Activated B cell treated with CpG ODN at 0.5 μM for 24 hours (primary cell): ENCODE results near the gene ABCC5. TPM values are rescaled to one million over a fixed set of nuclear protein-coding genes. Genes with fewer than 3 reads are reported as not detected.

Experiments
- ATAC-seq: fragments of 200-7000 bp; cut with Tn5 transposase; one replicate; pipeline ENCODE4 v1.10.0; 2021; ENCODE audit warnings: low read depth, mild to moderate bottlenecking, moderate library complexity
- CTCF ChIA-PET: fragments of 350-600 bp; sonication (Branson Sonifier 250); formaldehyde crosslinking; loops from one replicate; lab custom pipeline; 2021; ENCODE audit warnings: antibody characterized with exemption; lab: Charles Lee
- POLR2A ChIA-PET: fragments of 350-600 bp; sonication (Branson Sonifier 250); formaldehyde crosslinking; loops from one replicate; lab custom pipeline; 2021; ENCODE audit warnings: antibody characterized with exemption; lab: Charles Lee
- DNase-seq: peaks from one replicate; pipeline ENCODE4 v3.0.0; 2022
- H3K27ac Mint-ChIP-seq: one replicate; pipeline ENCODE4 v1.8.0; 2020; ENCODE audit warnings: mixed read lengths
- H3K27me3 Mint-ChIP-seq: one replicate; pipeline ENCODE4 v1.8.0; 2021; ENCODE audit warnings: mixed read lengths
- H3K36me3 Mint-ChIP-seq: one replicate; pipeline ENCODE4 v1.8.0; 2021; ENCODE audit warnings: low read depth, mixed read lengths
- H3K4me1 Mint-ChIP-seq: one replicate; pipeline ENCODE4 v1.8.0; 2021; ENCODE audit warnings: mixed read lengths
- H3K4me3 Mint-ChIP-seq: one replicate; pipeline ENCODE4 v1.8.0; 2020; ENCODE audit warnings: mild to moderate bottlenecking, mixed read lengths
- H3K9me3 Mint-ChIP-seq: one replicate; pipeline ENCODE4 v1.8.0; 2020; ENCODE audit warnings: mixed read lengths
- CTCF ChIP-seq: fragments of 200-600 bp; IDR thresholded peaks from one replicate; pipeline ENCODE4 v1.8.0; 2022; ENCODE audit warnings: antibody characterized with exemption, mild to moderate bottlenecking
- intact Hi-C: fragments of 100-400 bp; cut with micrococcal nuclease; formaldehyde crosslinking; loops from one replicate; pipeline ENCODE4 v1.15.1; 2024
- total RNA-seq: library from RNA; stranded (reverse); gene quantifications from 2 replicates; pipeline ENCODE4 v1.2.3, GENCODE V29; 2022

ABCC5 gene
- 10.6 and 11.1 TPM in 2 replicates for total RNA-seq

- H3K27ac Mint-ChIP-seq = peak within 1 kb of the TSS; percentile 84
- H3K27me3 Mint-ChIP-seq = peaks cover 12% of the 10 kb centered on the region
- ATAC-seq (peak; percentile 96), DNase-seq (peak; percentile 70)
- peak within 1 kb of the TSS; percentile 100 for H3K4me3 Mint-ChIP-seq
- no peaks in the 10 kb centered on the region for H3K9me3 Mint-ChIP-seq
- TF ChIP-seq CTCF = peak; percentile 7
- ChIA-PET CTCF (interaction anchor here (1.0 to 1.8 kb wide), 5 partner anchors 11 to 134 kb away, joined by 4 to 11 read pairs (median 5); partner anchors contain the start of gene PARL), POLR2A (interaction anchor here (0.6 to 1.7 kb wide), 5 partner anchors 10 to 163 kb away, joined by 3 to 7 read pairs (median 4); partner anchors contain the start of gene EIF2B5)
- H3K36me3 Mint-ChIP-seq = peaks cover 12% of the 10 kb centered on the region
- intact Hi-C loops = loop anchor here (1.0 to 2.0 kb wide), 9 partner anchors 12 to 345 kb away; partner anchors contain the start of genes AP2M1, DVL3, EIF2B5 and PSMD2
- H3K4me1 Mint-ChIP-seq = peaks cover 13% of the 10 kb centered on the region
These were observed at the start of gene ABCC5 for GRCh38 chr3:184017672-184018423. TSS of gene ABCC5 (minus strand) at chr3:184017884. CDS start at chr3:184014392, 3,492 bp downstream.

GRCh38 chr3:184066211-184066610 is 48.5 kb upstream of the ABCC5 start:
- POLR2A ChIA-PET = no interaction called here
- Mint-ChIP-seq H3K36me3 (no peaks in the 10 kb centered on the region), H3K9me3 (peaks cover 9% of the 10 kb centered on the region), H3K4me1 (no peaks in the 10 kb centered on the region), H3K4me3 (no peak overlapping the region), H3K27me3 (peaks cover 9% of the 10 kb centered on the region), H3K27ac (no peak overlapping the region)
- intact Hi-C loops = no loop called here
- no peak for DNase-seq
- TF ChIP-seq CTCF = no peak
- ATAC-seq = no peak
- CTCF ChIA-PET = no interaction called here

GRCh38 chr3:184062637-184063036 is 45.0 kb upstream of the ABCC5 start:
- ChIA-PET POLR2A (no interaction called here), CTCF (no interaction called here)
- peaks cover 5% of the 10 kb centered on the region for H3K27me3 Mint-ChIP-seq
- intact Hi-C loops = no loop called here
- no peaks in the 10 kb centered on the region for H3K9me3 Mint-ChIP-seq
- no peak overlapping the region for H3K4me3 Mint-ChIP-seq
- no peak for DNase-seq
- H3K36me3 Mint-ChIP-seq = no peaks in the 10 kb centered on the region
- ATAC-seq = no peak
- TF ChIP-seq CTCF = no peak
- H3K4me1 Mint-ChIP-seq = no peaks in the 10 kb centered on the region
- no peak overlapping the region for H3K27ac Mint-ChIP-seq

GRCh38 chr3:184059424-184059823 is 41.7 kb upstream of the ABCC5 start:
- DNase-seq = no peak
- Mint-ChIP-seq H3K4me1 (no peaks in the 10 kb centered on the region), H3K9me3 (no peaks in the 10 kb centered on the region), H3K4me3 (no peak overlapping the region), H3K27me3 (peaks cover 7% of the 10 kb centered on the region), H3K36me3 (no peaks in the 10 kb centered on the region), H3K27ac (no peak overlapping the region)
- ChIA-PET CTCF (no interaction called here), POLR2A (no interaction called here)
- TF ChIP-seq CTCF = no peak
- no peak for ATAC-seq
- intact Hi-C loops = no loop called here

- no peak overlapping the region for H3K4me3 Mint-ChIP-seq
- CTCF ChIA-PET = no interaction called here
- no peaks in the 10 kb centered on the region for H3K36me3 Mint-ChIP-seq
- H3K27me3 Mint-ChIP-seq = peaks cover 5% of the 10 kb centered on the region
- H3K4me1 Mint-ChIP-seq = no peaks in the 10 kb centered on the region
- H3K27ac Mint-ChIP-seq = no peak overlapping the region
- TF ChIP-seq CTCF = no peak
- DNase-seq (no peak), ATAC-seq (no peak)
- H3K9me3 Mint-ChIP-seq = no peaks in the 10 kb centered on the region
- POLR2A ChIA-PET = interaction anchor here (0.6 kb wide), 1 partner anchor 1471 kb away, joined by 3 read pairs; no protein-coding TSS in a partner anchor
- intact Hi-C loops = no loop called here
These were observed 40.3 kb upstream of the ABCC5 start for GRCh38 chr3:184058029-184058428.
